A549 treated with Hydrocortisone at 1 μM for 4 hours (cell line): Measurements from ENCODE around the gene GAB1. TPM values are rescaled to one million over a fixed set of nuclear protein-coding genes. Genes with fewer than 3 reads are reported as not detected.

Experiments
- total RNA-seq: library from RNA; stranded (reverse); fragments of 200-300 nt; extraction: Qiagen RNA extraction; gene quantifications from 5 replicates; pipeline ENCODE4 v1.2.3, GENCODE V29; 2022

GAB1 gene
- 1.6 to 3.8 TPM (median 2.3 TPM) in 5 replicates for total RNA-seq

DNA sequence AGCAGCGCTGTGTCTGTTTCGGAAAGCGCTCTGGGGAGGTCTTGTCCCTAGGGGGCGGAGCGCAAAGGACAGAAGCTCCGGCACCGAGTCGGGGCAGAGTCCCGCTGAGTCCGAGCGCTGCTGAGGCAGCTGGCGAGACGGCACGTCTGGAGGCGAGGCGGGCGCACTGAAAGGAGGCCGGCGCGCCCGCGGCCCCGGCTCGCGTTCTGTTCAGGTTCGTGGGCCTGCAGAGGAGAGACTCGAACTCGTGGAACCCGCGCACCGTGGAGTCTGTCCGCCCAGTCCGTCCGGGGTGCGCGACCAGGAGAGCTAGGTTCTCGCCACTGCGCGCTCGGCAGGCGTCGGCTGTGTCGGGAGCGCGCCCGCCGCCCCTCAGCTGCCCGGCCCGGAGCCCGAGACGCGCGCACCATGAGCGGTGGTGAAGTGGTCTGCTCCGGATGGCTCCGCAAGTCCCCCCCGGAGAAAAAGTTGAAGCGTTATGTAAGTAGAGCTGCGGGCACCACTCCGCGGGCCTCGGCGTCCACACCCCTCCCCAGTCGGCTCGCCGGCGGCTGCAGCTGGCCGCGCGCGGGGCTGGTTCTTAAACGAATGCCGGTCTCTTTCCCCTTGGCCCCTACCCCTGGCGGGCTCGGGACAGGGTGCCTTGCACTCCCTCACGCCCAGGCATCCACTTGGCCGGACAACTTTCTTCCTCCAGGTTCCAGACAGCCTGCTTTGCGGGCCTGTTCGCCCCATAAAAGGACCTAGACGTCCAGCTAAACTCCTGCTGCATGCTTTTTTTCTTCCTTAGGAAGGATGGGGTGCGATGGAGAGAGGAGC lies at the start of gene GAB1:
GAB1 (plus strand) TSS at position 96 of the 819 bp plus-strand sequence; CDS start at position 409, 313 bp downstream.

DNA sequence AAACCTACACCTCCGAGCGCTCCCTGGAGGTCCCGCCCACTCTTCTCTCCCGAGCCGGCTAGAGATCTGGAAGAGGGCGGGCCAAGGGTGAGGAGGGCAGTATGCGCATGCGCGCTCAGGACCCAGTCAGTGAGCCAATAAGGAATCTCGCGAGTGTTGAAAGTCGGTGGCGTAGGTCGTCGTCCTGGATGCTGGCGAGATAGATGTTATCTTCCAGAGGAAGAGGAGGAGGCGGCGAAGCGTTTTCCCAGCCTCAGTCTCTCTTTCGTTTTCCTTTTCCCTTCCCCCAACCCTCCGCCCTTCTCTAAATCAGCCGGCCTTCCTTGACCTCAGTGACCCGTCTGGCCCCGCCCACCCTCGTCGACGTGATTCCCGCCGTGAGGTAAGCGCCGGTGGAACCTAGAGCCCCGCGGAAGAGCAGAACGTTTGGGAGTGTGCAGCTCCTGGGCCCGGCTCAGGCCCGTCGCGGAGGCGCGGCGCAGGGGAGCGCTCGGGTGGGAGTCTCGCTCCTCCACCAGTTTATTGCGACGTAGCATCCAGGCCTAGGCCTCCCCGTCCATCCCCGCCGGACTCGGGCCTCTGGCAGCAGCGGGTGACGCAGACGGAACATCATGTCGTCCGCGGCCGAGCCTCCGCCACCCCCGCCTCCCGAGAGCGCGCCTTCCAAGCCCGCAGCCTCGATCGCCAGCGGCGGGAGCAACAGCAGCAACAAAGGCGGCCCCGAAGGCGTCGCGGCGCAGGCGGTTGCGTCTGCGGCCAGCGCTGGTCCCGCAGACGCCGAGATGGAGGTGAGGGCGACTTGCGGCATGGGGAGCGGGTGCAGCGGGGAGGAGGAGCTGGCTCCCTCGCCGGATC lies 176.9 kb downstream of the GAB1 start, which contains the start of gene SMARCA5:
SMARCA5 (plus strand) TSS at position 389 of the 855 bp plus-strand sequence; CDS start at position 612, 223 bp downstream.

Other genes starting within 250 kb of the GAB1 start
- gene USP38, start 152.0 kb upstream of the GAB1 start, total RNA-seq = 7.7 to 10.5 TPM (median 8.7 TPM) in 5 replicates
- gene SMARCA5, start 176.8 kb downstream of the GAB1 start, total RNA-seq = 15.6 to 29.0 TPM (median 20.2 TPM) in 5 replicates